HUDEP-2 (cell line): ENCODE data around the gene PRDM11.

Experiments
- DNase-seq, 76 experiments: peaks; one replicate each; lab custom pipeline; 2025; ENCODE audit not compliant: unreplicated experiment in 76 of 76; lab: John Stamatoyannopoulos, UW

Gene PRDM11

GRCh38 chr11:45156741-45157140 is 10.3 kb downstream of the PRDM11 start:
- DNase-seq = no peak

- DNase-seq = no peak
Measured at GRCh38 chr11:45157247-45158209, 11.1 kb downstream of the PRDM11 start.

GRCh38 chr11:45158210-45158731 is 11.8 kb downstream of the PRDM11 start:
- peak in 20 of 76 experiments; percentile 1 to 52 (median 23) for DNase-seq

GRCh38 chr11:45158891-45159605 is 12.6 kb downstream of the PRDM11 start:
- peak in 2 of 76 experiments; percentile 10 to 18 for DNase-seq

- DNase-seq = no peak
Measured at GRCh38 chr11:45159781-45160365, 13.4 kb downstream of the PRDM11 start.

- DNase-seq = no peak
Measured at GRCh38 chr11:45161252-45162063, 15.0 kb downstream of the PRDM11 start.

GRCh38 chr11:45162064-45162375 is 15.6 kb downstream of the PRDM11 start:
- DNase-seq = no peak

- DNase-seq = no peak
Measured at GRCh38 chr11:45162916-45163879, 16.8 kb downstream of the PRDM11 start.

- DNase-seq = no peak
Measured at GRCh38 chr11:45163956-45164575, 17.6 kb downstream of the PRDM11 start.

GRCh38 chr11:45165386-45165785 is 18.9 kb downstream of the PRDM11 start:
- DNase-seq = no peak

- no peak for DNase-seq
Measured at GRCh38 chr11:45165806-45166603, 19.6 kb downstream of the PRDM11 start.

GRCh38 chr11:45166604-45166897 is 20.1 kb downstream of the PRDM11 start:
- DNase-seq = no peak

GRCh38 chr11:45167283-45167682 is 20.8 kb downstream of the PRDM11 start:
- no peak for DNase-seq

- DNase-seq = no peak
Measured at GRCh38 chr11:45168366-45169130, 22.1 kb downstream of the PRDM11 start.

- DNase-seq = no peak
Measured at GRCh38 chr11:45169310-45170072, 23.1 kb downstream of the PRDM11 start.

- no peak for DNase-seq
Measured at GRCh38 chr11:45170484-45170883, 24.0 kb downstream of the PRDM11 start.

- DNase-seq = no peak
Measured at GRCh38 chr11:45171550-45171949, 25.1 kb downstream of the PRDM11 start.
